NCI-H2196 treated with DMSO at 0.1 percent for 48 hours (cell line): ENCODE data around the gene SPG11.

ENCODE experiments used
- DNase-seq: peaks from one replicate; lab custom pipeline; 2025; ENCODE audit not compliant: unreplicated experiment; lab: John Stamatoyannopoulos, UW

The SPG11 gene

GRCh38 chr15:44529864-44530604, 133.4 kb downstream of the SPG11 start:
- no peak for DNase-seq

- no peak for DNase-seq
Measured at GRCh38 chr15:44527241-44527640, 136.2 kb downstream of the SPG11 start.

- DNase-seq, result no peak
Measured at GRCh38 chr15:44525018-44525417, 138.4 kb downstream of the SPG11 start.

GRCh38 chr15:44519537-44519936, 143.9 kb downstream of the SPG11 start:
- DNase-seq, result no peak

- DNase-seq, result no peak
Measured at GRCh38 chr15:44516436-44516835, 147.0 kb downstream of the SPG11 start.
